NOMO-1 treated with dmso at 0.1 percent for 144 hours (cell line): Measurements from ENCODE around the gene PARD6G.

Experiments
- DNase-seq: peaks from one replicate; lab custom pipeline; 2025; ENCODE audit not compliant: unreplicated experiment; lab: John Stamatoyannopoulos, UW

PARD6G gene

GRCh38 chr18:80213182-80213581, 34.1 kb downstream of the PARD6G start:
- DNase-seq = no peak

- DNase-seq = peak; percentile 7
Observed at GRCh38 chr18:80210312-80211083, 36.8 kb downstream of the PARD6G start.

- DNase-seq = no peak
Observed at GRCh38 chr18:80208620-80209019, 38.7 kb downstream of the PARD6G start.

GRCh38 chr18:80205294-80205693, 42.0 kb downstream of the PARD6G start:
- no peak for DNase-seq

GRCh38 chr18:80204142-80204541, 43.2 kb downstream of the PARD6G start:
- DNase-seq = no peak

GRCh38 chr18:80203249-80203648, 44.1 kb downstream of the PARD6G start:
- DNase-seq = no peak

- DNase-seq = no peak
Observed at GRCh38 chr18:80202264-80202998, 44.9 kb downstream of the PARD6G start.

- DNase-seq = no peak
Observed at GRCh38 chr18:80201739-80202138, 45.6 kb downstream of the PARD6G start.

- DNase-seq = no peak
Observed at GRCh38 chr18:80200932-80201672, 46.2 kb downstream of the PARD6G start.

GRCh38 chr18:80200171-80200931, 47.0 kb downstream of the PARD6G start:
- DNase-seq = no peak

- no peak for DNase-seq
Observed at GRCh38 chr18:80198994-80199748, 48.1 kb downstream of the PARD6G start.

GRCh38 chr18:80198391-80198790, 48.9 kb downstream of the PARD6G start:
- DNase-seq = no peak

GRCh38 chr18:80197528-80197927, 49.8 kb downstream of the PARD6G start:
- DNase-seq = no peak

GRCh38 chr18:80196528-80197320, 50.6 kb downstream of the PARD6G start:
- no peak for DNase-seq

- no peak for DNase-seq
Observed at GRCh38 chr18:80194874-80195570, 52.3 kb downstream of the PARD6G start.

GRCh38 chr18:80193701-80194100, 53.6 kb downstream of the PARD6G start:
- no peak for DNase-seq

GRCh38 chr18:80192653-80193385, 54.5 kb downstream of the PARD6G start:
- no peak for DNase-seq
